Neuronal stem cell (in vitro differentiated cells): ENCODE results near the gene GTF2I.
"Not testable (repeated sequence)": the region's sequence is repeated elsewhere in the genome, so short reads cannot be mapped to it uniquely, and the experiment has no call there.

Experiments
- DNase-seq: peaks from one replicate; pipeline ENCODE4 v3.0.0-alpha.2; 2013; ENCODE audit warnings: low spot score
- H2AFZ ChIP-seq: one replicate; pipeline ENCODE4 v1.6.1; 2013; ENCODE audit warnings: mild to moderate bottlenecking, low read length, inconsistent platforms
- H2AK5ac ChIP-seq: 2 replicates; pipeline ENCODE4 v1.6.1; 2013; ENCODE audit warnings: low read depth, mild to moderate bottlenecking, inconsistent platforms, low read length, moderate library complexity, mixed read lengths
- H2BK120ac ChIP-seq: 2 replicates; pipeline ENCODE4 v1.6.1; 2013; ENCODE audit warnings: low read depth, mild to moderate bottlenecking, inconsistent platforms, low read length, moderate library complexity, mixed read lengths
- H2BK12ac ChIP-seq: one replicate; pipeline ENCODE4 v1.6.1; 2013; ENCODE audit warnings: low read length, inconsistent platforms
- H2BK15ac ChIP-seq: 2 replicates; pipeline ENCODE4 v1.6.1; 2013; ENCODE audit warnings: mild to moderate bottlenecking, low read length, inconsistent platforms, mixed read lengths
- H2BK5ac ChIP-seq: one replicate; pipeline ENCODE4 v1.6.1; 2013; ENCODE audit warnings: inconsistent platforms, mild to moderate bottlenecking, low read length, moderate library complexity
- H3K14ac ChIP-seq: one replicate; pipeline ENCODE4 v1.6.1; 2013; ENCODE audit warnings: low read length, inconsistent platforms
- H3K18ac ChIP-seq: 2 replicates; pipeline ENCODE4 v1.6.1; 2013; ENCODE audit warnings: low read length, inconsistent platforms
- H3K23ac ChIP-seq: 2 replicates; pipeline ENCODE4 v1.6.1; 2013; ENCODE audit warnings: low read depth, mild to moderate bottlenecking, mixed read lengths, low read length, inconsistent platforms; ENCODE audit not compliant: poor library complexity
- H3K27ac ChIP-seq: replicated peaks from 3 replicates; pipeline ENCODE4 v1.5.1; 2013; ENCODE audit warnings: low read length, inconsistent platforms
- H3K27me3 ChIP-seq, 3 experiments: 2 replicates each; pipeline ENCODE4 v1.6.1; 2013; ENCODE audit warnings: low read length in 3 of 3, mild to moderate bottlenecking in 2 of 3, inconsistent platforms in 1 of 3, low read depth in 1 of 3, mixed read lengths in 1 of 3, moderate library complexity in 1 of 3; ENCODE audit not compliant: control insufficient read depth in 3 of 3, insufficient read depth in 3 of 3
- H3K36me3 ChIP-seq, 2 donors: replicated peaks in 1 of 2; 2 replicates each; pipeline ENCODE4 v1.6.1; 2013; ENCODE audit warnings: low read length in 2 of 2; ENCODE audit not compliant: control insufficient read depth in 2 of 2, insufficient read depth in 2 of 2
- H3K4ac ChIP-seq: 2 replicates; pipeline ENCODE4 v1.6.1; 2013; ENCODE audit warnings: inconsistent platforms, mild to moderate bottlenecking, low read length, moderate library complexity
- H3K4me1 ChIP-seq, 2 donors: 1 replicate in 1 of 2; 2 replicates in 1 of 2; pipeline ENCODE4 v1.6.1; 2013; ENCODE audit warnings: low read length in 2 of 2, low read depth in 1 of 2; ENCODE audit not compliant: control insufficient read depth in 2 of 2, insufficient read depth in 1 of 2
- H3K4me2 ChIP-seq: one replicate; pipeline ENCODE4 v1.6.1; 2013; ENCODE audit warnings: mild to moderate bottlenecking, low read length, inconsistent platforms; ENCODE audit not compliant: insufficient read depth, poor library complexity, severe bottlenecking
- H3K4me3 ChIP-seq, 2 donors: 2 replicates each; pipeline ENCODE4 v1.5.1; 2013; ENCODE audit warnings: low read length in 2 of 2, mild to moderate bottlenecking in 2 of 2, inconsistent platforms in 1 of 2, moderate library complexity in 1 of 2
- H3K79me1 ChIP-seq: one replicate; pipeline ENCODE4 v1.6.1; 2013; ENCODE audit warnings: low read depth, mild to moderate bottlenecking, inconsistent platforms, low read length, moderate library complexity
- H3K9ac ChIP-seq: one replicate; pipeline ENCODE4 v1.6.1; 2013; ENCODE audit warnings: mild to moderate bottlenecking, low read depth, low read length, inconsistent platforms; ENCODE audit not compliant: poor library complexity
- H3K9me3 ChIP-seq, 2 donors: replicated peaks in 1 of 2; 2 replicates each; pipeline versions ENCODE3 to v1.6.1; 2013; ENCODE audit warnings: low read length in 2 of 2, mild to moderate bottlenecking in 2 of 2, inconsistent platforms in 1 of 2, low read depth in 1 of 2, mixed read lengths in 1 of 2, moderate library complexity in 1 of 2; ENCODE audit not compliant: control insufficient read depth in 2 of 2, insufficient read depth in 1 of 2
- H4K8ac ChIP-seq: one replicate; pipeline ENCODE4 v1.6.1; 2013; ENCODE audit warnings: low read depth, mild to moderate bottlenecking, inconsistent platforms, low read length, moderate library complexity
- H4K91ac ChIP-seq: one replicate; pipeline ENCODE4 v1.6.1; 2013; ENCODE audit warnings: low read length, low read depth, mild to moderate bottlenecking, inconsistent platforms; ENCODE audit not compliant: poor library complexity
- WGBS, 2 donors: extraction: QIAGEN DNeasy Blood & Tissue Kit; methylation state at CpG; one replicate each; pipeline ENCODE4 v1.1.7; 2013; ENCODE audit warnings: missing lambda C conversion rate in 2 of 2, mixed read lengths in 1 of 2; ENCODE audit not compliant: insufficient read length in 2 of 2, insufficient replicate concordance in 1 of 2; ENCODE audit errors: extremely low coverage in 2 of 2; 5-methylcytosine and 5-hydroxymethylcytosine counted together

Gene GTF2I

DNA sequence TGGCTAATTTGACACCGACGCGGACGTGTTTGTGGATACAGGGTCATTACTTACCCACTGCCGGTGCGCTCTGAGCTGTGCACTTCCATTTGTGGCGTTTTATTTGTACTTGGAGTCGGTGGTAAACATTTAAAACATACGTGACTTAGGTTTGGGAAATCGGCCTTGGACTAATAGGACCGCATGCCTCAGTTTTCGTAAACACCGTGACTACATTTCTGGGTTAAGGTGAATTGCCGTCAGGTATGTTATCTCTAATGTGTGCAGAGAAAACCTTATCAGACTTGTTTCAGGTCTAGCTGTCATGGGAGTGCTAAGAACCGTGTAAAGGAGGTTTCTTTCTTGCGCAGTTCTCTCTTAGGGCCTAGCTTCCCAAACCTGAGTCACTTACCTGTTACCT is 64.6 kb downstream of the GTF2I start:
- H3K27ac ChIP-seq = no peak overlapping the region

DNA sequence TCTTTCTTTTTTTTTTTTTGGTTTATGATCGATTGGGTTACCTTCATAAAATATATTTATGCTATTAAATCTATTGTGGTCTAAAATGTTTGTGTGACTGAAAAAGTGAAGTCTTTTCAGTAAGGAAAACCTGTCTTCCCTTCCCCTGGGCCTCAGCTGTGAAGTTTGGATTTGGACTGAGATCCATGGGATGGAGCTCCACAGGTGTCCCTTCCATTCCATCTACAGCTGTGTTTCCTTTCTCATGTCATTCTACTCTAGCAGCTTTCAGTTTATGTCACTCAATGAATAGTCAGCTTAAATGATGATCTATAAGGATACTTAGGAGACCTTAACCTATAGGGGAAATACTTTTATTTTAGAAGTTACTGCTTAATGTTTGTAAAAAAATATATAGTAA is 68.3 kb downstream of the GTF2I start:
- Histone ChIP-seq H3K4me3 (no peak overlapping the region), H3K4me2 (no peak overlapping the region), H2AFZ (no peak overlapping the region), H3K23ac (no peak overlapping the region), H3K9ac (no peak overlapping the region), H3K4me1 (no peaks in the 10 kb centered on the region), H2BK120ac (no peak overlapping the region), H2BK5ac (no peak overlapping the region), H3K18ac (no peak overlapping the region), H3K36me3 (peaks cover 6 to 69% of the 10 kb centered on the region in 2 donors), H3K27me3 (peaks cover 0 to 2% (median 0%) of the 10 kb centered on the region in 3 experiments), H3K27ac (no peak overlapping the region), H4K8ac (no peak overlapping the region), H2AK5ac (no peak overlapping the region), H3K4ac (no peak overlapping the region), H3K9me3 (no peaks in the 10 kb centered on the region), H2BK15ac (no peak overlapping the region), H3K14ac (no peak overlapping the region), H4K91ac (no peak overlapping the region), H3K79me1 (peaks cover 4% of the 10 kb centered on the region), H2BK12ac (no peak overlapping the region)
- DNase-seq = no peak
- no CpG with 5 or more reads among the region's 1 CpG for WGBS, 2 donors

More for the DNA sequence above, 64.6 kb downstream of the GTF2I start:
- no peak overlapping the region for H3K23ac ChIP-seq
- H3K18ac ChIP-seq = no peak overlapping the region
- no peak overlapping the region for H2AK5ac ChIP-seq
- peaks cover 0 to 2% (median 0%) of the 10 kb centered on the region in 3 experiments for H3K27me3 ChIP-seq
- no peaks in the 10 kb centered on the region for H3K9me3 ChIP-seq
- H3K14ac ChIP-seq = no peak overlapping the region
- H2BK12ac ChIP-seq = no peak overlapping the region
- no peak for DNase-seq
- H3K4me3 ChIP-seq = no peak overlapping the region
- no CpG with 5 or more reads among the region's 16 CpGs for WGBS, 2 donors
- H3K79me1 ChIP-seq = peaks cover 4% of the 10 kb centered on the region
- H3K4me2 ChIP-seq = no peak overlapping the region
- no peak overlapping the region for H3K4ac ChIP-seq
- H2BK5ac ChIP-seq = no peak overlapping the region
- peak overlapping the region; percentile 82 for H4K8ac ChIP-seq
- peaks cover 13 to 98% of the 10 kb centered on the region in 2 donors for H3K36me3 ChIP-seq
- no peak overlapping the region for H2BK15ac ChIP-seq
- H3K9ac ChIP-seq = no peak overlapping the region
- H4K91ac ChIP-seq = no peak overlapping the region
- H2AFZ ChIP-seq = no peak overlapping the region
- no peaks in the 10 kb centered on the region for H3K4me1 ChIP-seq
- no peak overlapping the region for H2BK120ac ChIP-seq

DNA sequence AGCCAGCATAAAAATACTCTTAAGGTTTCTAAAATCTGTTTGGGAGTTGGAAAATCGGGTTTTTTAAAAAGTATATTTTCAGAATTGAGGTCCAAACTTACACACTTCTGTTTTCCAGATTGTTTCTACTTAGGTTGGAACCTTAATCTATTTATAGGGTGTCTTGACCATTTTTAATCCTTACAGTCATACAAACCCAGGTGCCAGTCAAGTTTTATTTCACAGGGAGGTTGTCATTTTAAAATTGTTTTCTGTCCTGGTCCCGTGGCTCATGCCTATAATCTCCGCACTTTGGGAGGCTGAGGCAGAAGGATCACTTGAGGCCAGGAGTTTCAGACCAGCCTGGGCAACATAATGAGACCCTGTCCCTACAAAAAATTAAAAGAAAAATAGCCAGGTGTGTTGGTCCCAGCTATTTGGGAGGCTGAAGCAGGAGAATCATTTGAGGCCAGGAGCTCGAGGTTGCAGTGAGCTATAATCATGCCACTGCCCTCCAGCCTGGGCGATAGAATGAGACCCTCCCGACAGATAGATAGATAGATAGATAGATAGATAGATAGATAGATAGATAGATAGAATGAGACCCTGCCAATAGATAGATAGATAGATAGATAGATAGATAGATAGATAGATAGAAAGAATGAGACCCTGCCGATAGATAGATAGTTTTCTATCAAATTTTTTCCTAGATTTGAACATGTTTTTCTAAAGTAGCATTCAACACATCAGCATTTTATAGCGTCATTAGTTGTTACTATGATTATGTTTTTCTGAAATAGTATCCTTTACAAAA is 69.0 kb downstream of the GTF2I start:
- Histone ChIP-seq H2BK12ac (no peak overlapping the region), H3K4me3 (no peak overlapping the region), H3K27me3 (peaks cover 0 to 2% (median 0%) of the 10 kb centered on the region in 3 experiments), H3K18ac (no peak overlapping the region), H3K9me3 (no peaks in the 10 kb centered on the region), H4K8ac (no peak overlapping the region), H3K27ac (no peak overlapping the region), H3K36me3 (peaks cover 6 to 62% of the 10 kb centered on the region in 2 donors), H3K4ac (no peak overlapping the region), H4K91ac (no peak overlapping the region), H2BK15ac (no peak overlapping the region), H3K79me1 (peaks cover 4% of the 10 kb centered on the region), H3K9ac (no peak overlapping the region), H3K14ac (no peak overlapping the region), H3K23ac (no peak overlapping the region), H2BK5ac (no peak overlapping the region), H2AK5ac (no peak overlapping the region), H3K4me2 (no peak overlapping the region), H3K4me1 (no peaks in the 10 kb centered on the region), H2BK120ac (no peak overlapping the region), H2AFZ (no peak overlapping the region)
- WGBS, 2 donors = no CpG with 5 or more reads among the region's 8 CpGs
- DNase-seq = no peak

DNA sequence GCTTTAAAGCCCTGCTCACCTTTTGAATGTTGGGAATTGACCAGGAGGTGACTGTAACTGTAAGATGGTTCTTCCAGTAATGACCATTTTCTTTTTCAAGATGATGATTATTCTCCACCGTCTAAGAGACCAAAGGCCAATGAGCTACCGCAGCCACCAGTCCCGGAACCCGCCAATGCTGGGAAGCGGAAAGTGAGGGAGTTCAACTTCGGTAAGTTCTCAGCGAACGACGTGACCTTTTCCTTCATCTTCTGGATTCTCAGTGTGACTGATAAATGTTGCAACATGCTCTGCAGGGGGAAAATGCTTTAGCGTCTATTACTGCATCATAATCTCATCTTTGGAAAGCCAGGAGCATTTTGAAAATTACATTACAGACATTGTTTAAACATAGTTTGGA is 71.2 kb downstream of the GTF2I start:
- H3K14ac ChIP-seq, H3K79me1 ChIP-seq, H3K23ac ChIP-seq, H2BK12ac ChIP-seq, H2AK5ac ChIP-seq, H3K9ac ChIP-seq, H3K27me3 ChIP-seq, H2BK5ac ChIP-seq, H3K9me3 ChIP-seq, DNase-seq, H3K4ac ChIP-seq, H2BK15ac ChIP-seq, H3K18ac ChIP-seq, H3K4me2 ChIP-seq, H3K27ac ChIP-seq, H3K4me1 ChIP-seq, H2BK120ac ChIP-seq, H4K8ac ChIP-seq, H3K4me3 ChIP-seq, H2AFZ ChIP-seq, H4K91ac ChIP-seq: not testable (repeated sequence)
- peaks cover 2 to 41% of the 10 kb centered on the region in 2 donors for H3K36me3 ChIP-seq
- no CpG with 5 or more reads among the region's 10 CpGs for WGBS, 2 donors
